GM21825 (cell line): ENCODE data around the gene SCYGR4.
"Not testable (repeated sequence)": the region's sequence is repeated elsewhere in the genome, so short reads cannot be mapped to it uniquely, and the experiment has no call there.

Experiments used
- ATAC-seq: cut with Tn5 transposase; IDR thresholded peaks from one replicate; pipeline ENCODE4 v1.9.1; 2021; ENCODE audit warnings: mild to moderate bottlenecking, moderate library complexity; ENCODE audit not compliant: unreplicated experiment

Gene SCYGR4

GRCh38 chr2:227665189-227665940 lies 48.1 kb downstream of the SCYGR4 start:
- ATAC-seq: no peak

DNA sequence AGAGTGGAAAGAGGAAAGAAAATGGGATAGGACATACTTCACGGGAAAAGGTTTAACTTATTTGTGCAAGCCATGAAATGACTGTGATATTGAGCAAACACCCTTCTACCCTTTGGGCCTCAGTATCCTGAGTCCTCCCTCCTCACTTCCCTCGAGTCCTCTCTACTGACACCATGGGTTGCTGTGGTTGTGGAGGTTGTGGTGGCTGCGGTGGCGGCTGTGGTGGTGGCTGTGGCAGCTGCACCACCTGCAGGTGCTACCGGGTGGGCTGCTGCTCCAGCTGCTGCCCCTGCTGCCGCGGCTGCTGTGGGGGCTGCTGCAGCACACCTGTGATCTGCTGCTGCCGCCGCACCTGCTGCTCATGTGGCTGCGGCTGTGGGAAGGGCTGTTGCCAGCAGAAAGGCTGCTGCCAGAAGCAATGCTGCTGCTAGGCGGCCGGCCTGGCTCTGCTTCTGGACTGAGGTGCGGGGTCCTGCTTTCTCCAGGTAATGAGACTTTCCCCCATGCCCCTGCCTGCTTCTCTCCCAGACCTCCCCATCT lies 49.4 kb downstream of the SCYGR4 start, which contains the start of gene SCYGR5:
Gene SCYGR5 (plus strand): TSS at position 174 of the 540 bp plus-strand sequence. CDS start 0 bp downstream, at position 174.
- not testable (repeated sequence) for ATAC-seq
